Measurements from ENCODE around the gene ARSB.
A peak's percentile ranks its signal among the peaks of the same experiment; 100 is the strongest.
"Not testable (repeated sequence)": the region's sequence is repeated elsewhere in the genome, so short reads cannot be mapped to it uniquely, and the experiment has no call there.

Gene ARSB

GRCh38 chr5:78771260-78772205, 213.6 kb downstream of the ARSB start:
- no peak for DNase-seq

GRCh38 chr5:78768781-78769380, 216.2 kb downstream of the ARSB start:
- DNase-seq: no peak

GRCh38 chr5:78766412-78766762, 218.7 kb downstream of the ARSB start:
- no peak for DNase-seq

GRCh38 chr5:78765756-78766411, 219.2 kb downstream of the ARSB start:
- DNase-seq: no peak

GRCh38 chr5:78765116-78765515, 220.0 kb downstream of the ARSB start:
- DNase-seq: no peak

GRCh38 chr5:78763659-78764189, 221.4 kb downstream of the ARSB start:
- no peak for DNase-seq

- DNase-seq: not testable (repeated sequence)
These were observed 222.4 kb downstream of the ARSB start for GRCh38 chr5:78762743-78763142.

- DNase-seq: no peak
These were observed 223.3 kb downstream of the ARSB start for GRCh38 chr5:78761840-78762239.

GRCh38 chr5:78760770-78761169, 224.3 kb downstream of the ARSB start:
- DNase-seq: no peak

GRCh38 chr5:78760366-78760765, 224.7 kb downstream of the ARSB start:
- DNase-seq: no peak

GRCh38 chr5:78758169-78758839, 226.8 kb downstream of the ARSB start:
- DNase-seq: no peak

- peak; percentile 95 for DNase-seq
These were observed 227.6 kb downstream of the ARSB start for GRCh38 chr5:78757269-78758053.

- DNase-seq: no peak
These were observed 228.3 kb downstream of the ARSB start for GRCh38 chr5:78756858-78757257.

- DNase-seq: peak; percentile 46
These were observed 229.2 kb downstream of the ARSB start for GRCh38 chr5:78755822-78756429.

- DNase-seq: no peak
These were observed 230.5 kb downstream of the ARSB start for GRCh38 chr5:78754655-78755054.

GRCh38 chr5:78753093-78753531, 232.0 kb downstream of the ARSB start:
- peak; percentile 71 for DNase-seq

- DNase-seq: no peak
These were observed 233.2 kb downstream of the ARSB start for GRCh38 chr5:78751872-78752271.

- DNase-seq: no peak
These were observed 234.8 kb downstream of the ARSB start for GRCh38 chr5:78750281-78750680.

- peak; percentile 81 for DNase-seq
These were observed 237.3 kb downstream of the ARSB start for GRCh38 chr5:78747705-78748359.

GRCh38 chr5:78747055-78747454, 238.1 kb downstream of the ARSB start:
- DNase-seq: no peak
